Measurements from ENCODE around the gene PLXDC2. TPM values are rescaled to one million over a fixed set of nuclear protein-coding genes. Genes with fewer than 3 reads are reported as not detected.

Gene PLXDC2
- polyA plus RNA-seq, 1 of the 3 experiments (the other 2 are of a cell fraction), result 2.5 TPM

GRCh38 chr10:20237091-20237570, 420.9 kb downstream of the PLXDC2 start:
- H3F3A ChIP-seq (replicated peaks; ENCODE audit: insufficient read depth), result no peaks in the 10 kb centered on the region
- POLR2A ChIA-PET, result no interaction called here

DNA sequence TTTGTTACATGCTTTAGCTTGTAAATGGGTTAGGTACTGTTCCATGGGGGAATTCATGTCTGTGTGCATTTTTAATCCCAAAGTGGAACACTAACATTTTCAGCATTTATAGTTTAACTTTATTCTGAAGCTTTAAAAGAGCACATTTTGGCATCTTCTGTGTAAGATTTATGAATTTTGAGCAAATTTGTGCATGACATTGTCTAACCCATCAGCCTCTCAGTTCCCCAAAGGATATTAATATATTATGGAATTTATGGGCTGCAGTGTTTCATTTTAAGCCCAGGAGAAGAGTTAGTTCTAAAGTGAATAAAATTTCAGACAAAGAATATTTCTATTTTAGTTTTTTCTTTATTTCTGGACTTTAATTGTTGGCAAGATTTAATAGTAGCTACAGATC, 421.4 kb downstream of the PLXDC2 start:
- no peaks in the 10 kb centered on the region for H3F3A ChIP-seq (replicated peaks; ENCODE audit: insufficient read depth)
- H3K27ac ChIP-seq (ENCODE audit: low read depth in 2 of 2, low read length in 1 of 2), result no peak overlapping the region
- H2AFZ ChIP-seq (ENCODE audit: low read depth), result no peak overlapping the region
- no peak overlapping the region for H3K4me3 ChIP-seq (ENCODE audit: low read depth in 2 of 2, low read length in 1 of 2)
- TF ChIP-seq YY1 (IDR thresholded peaks at IDR 0.05; ENCODE audit: low read depth), result no peak
- no peak for TF ChIP-seq RFX5 (IDR thresholded peaks at IDR 0.05; ENCODE audit: low read length)
- TF ChIP-seq EP300 (IDR thresholded peaks at IDR 0.05; ENCODE audit: borderline replicate concordance in 1 of 2, low read depth in 1 of 2, low read length in 1 of 2), result no peak
- TF ChIP-seq, protein P1, sequence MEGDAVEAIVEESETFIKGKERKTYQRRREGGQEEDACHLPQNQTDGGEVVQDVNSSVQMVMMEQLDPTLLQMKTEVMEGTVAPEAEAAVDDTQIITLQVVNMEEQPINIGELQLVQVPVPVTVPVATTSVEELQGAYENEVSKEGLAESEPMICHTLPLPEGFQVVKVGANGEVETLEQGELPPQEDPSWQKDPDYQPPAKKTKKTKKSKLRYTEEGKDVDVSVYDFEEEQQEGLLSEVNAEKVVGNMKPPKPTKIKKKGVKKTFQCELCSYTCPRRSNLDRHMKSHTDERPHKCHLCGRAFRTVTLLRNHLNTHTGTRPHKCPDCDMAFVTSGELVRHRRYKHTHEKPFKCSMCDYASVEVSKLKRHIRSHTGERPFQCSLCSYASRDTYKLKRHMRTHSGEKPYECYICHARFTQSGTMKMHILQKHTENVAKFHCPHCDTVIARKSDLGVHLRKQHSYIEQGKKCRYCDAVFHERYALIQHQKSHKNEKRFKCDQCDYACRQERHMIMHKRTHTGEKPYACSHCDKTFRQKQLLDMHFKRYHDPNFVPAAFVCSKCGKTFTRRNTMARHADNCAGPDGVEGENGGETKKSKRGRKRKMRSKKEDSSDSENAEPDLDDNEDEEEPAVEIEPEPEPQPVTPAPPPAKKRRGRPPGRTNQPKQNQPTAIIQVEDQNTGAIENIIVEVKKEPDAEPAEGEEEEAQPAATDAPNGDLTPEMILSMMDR (IDR thresholded peaks at IDR 0.05), result no peak
- no peak for TF ChIP-seq MEF2A (IDR thresholded peaks at IDR 0.05; ENCODE audit: borderline replicate concordance, low read depth)
- TF ChIP-seq MAX (IDR thresholded peaks at IDR 0.05; ENCODE audit: low read depth), result no peak
- no peak for TF ChIP-seq RAD21 (IDR thresholded peaks at IDR 0.05; ENCODE audit: low read length)
- TF ChIP-seq ELF1 (IDR thresholded peaks at IDR 0.05), result no peak
- TF ChIP-seq FOSL2 (IDR thresholded peaks at IDR 0.05; ENCODE audit: borderline replicate concordance, low read depth), result no peak
- TF ChIP-seq, protein P2, sequence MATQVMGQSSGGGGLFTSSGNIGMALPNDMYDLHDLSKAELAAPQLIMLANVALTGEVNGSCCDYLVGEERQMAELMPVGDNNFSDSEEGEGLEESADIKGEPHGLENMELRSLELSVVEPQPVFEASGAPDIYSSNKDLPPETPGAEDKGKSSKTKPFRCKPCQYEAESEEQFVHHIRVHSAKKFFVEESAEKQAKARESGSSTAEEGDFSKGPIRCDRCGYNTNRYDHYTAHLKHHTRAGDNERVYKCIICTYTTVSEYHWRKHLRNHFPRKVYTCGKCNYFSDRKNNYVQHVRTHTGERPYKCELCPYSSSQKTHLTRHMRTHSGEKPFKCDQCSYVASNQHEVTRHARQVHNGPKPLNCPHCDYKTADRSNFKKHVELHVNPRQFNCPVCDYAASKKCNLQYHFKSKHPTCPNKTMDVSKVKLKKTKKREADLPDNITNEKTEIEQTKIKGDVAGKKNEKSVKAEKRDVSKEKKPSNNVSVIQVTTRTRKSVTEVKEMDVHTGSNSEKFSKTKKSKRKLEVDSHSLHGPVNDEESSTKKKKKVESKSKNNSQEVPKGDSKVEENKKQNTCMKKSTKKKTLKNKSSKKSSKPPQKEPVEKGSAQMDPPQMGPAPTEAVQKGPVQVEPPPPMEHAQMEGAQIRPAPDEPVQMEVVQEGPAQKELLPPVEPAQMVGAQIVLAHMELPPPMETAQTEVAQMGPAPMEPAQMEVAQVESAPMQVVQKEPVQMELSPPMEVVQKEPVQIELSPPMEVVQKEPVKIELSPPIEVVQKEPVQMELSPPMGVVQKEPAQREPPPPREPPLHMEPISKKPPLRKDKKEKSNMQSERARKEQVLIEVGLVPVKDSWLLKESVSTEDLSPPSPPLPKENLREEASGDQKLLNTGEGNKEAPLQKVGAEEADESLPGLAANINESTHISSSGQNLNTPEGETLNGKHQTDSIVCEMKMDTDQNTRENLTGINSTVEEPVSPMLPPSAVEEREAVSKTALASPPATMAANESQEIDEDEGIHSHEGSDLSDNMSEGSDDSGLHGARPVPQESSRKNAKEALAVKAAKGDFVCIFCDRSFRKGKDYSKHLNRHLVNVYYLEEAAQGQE (IDR thresholded peaks at IDR 0.05; ENCODE audit: low read depth, low read length), result no peak
- no peak for TF ChIP-seq RXRA (IDR thresholded peaks at IDR 0.05; ENCODE audit: borderline replicate concordance, low read depth)
- no peak for TF ChIP-seq GABPA (IDR thresholded peaks at IDR 0.05; ENCODE audit: low read depth)
- no peak for TF ChIP-seq TCF12 (IDR thresholded peaks at IDR 0.05)
- TF ChIP-seq SIN3A (IDR thresholded peaks at IDR 0.05; ENCODE audit: borderline replicate concordance, low read depth, low read length), result no peak
- TF ChIP-seq RCOR1 (IDR thresholded peaks at IDR 0.05; ENCODE audit: low read length), result no peak
- TF ChIP-seq SMC3 (IDR thresholded peaks at IDR 0.05; ENCODE audit: low read depth, low read length), result no peak
- TF ChIP-seq JUND (IDR thresholded peaks at IDR 0.05), result no peak
- no peak for TF ChIP-seq GATA2 (CRISPR knock-in tag; IDR thresholded peaks at IDR 0.05)
- no peak for TF ChIP-seq USF1 (IDR thresholded peaks at IDR 0.05; ENCODE audit: borderline replicate concordance, low read depth)
- H3K4me1 ChIP-seq (ENCODE audit: control insufficient read depth in 1 of 2, insufficient read depth in 2 of 2, low read depth in 1 of 2, low read length in 1 of 2), result no peaks in the 10 kb centered on the region
- H4K20me1 ChIP-seq (ENCODE audit: insufficient read depth), result no peaks in the 10 kb centered on the region
- H3K9me3 ChIP-seq, result no peaks in the 10 kb centered on the region
- H3K79me2 ChIP-seq (ENCODE audit: insufficient read depth), result no peaks in the 10 kb centered on the region
- no peak for DNase-seq
- no peaks in the 10 kb centered on the region for H3K9me2 ChIP-seq
- H3K36me3 ChIP-seq (replicated peaks in 1 of 2; ENCODE audit: control insufficient read depth in 1 of 2, insufficient read depth in 2 of 2, low read length in 1 of 2), result no peaks in the 10 kb centered on the region
- no peak overlapping the region for H3K4me2 ChIP-seq
- no peak overlapping the region for H3K9ac ChIP-seq
- H3K27me3 ChIP-seq (ENCODE audit: insufficient read depth), result no peaks in the 10 kb centered on the region
- ChIA-PET CTCF (no interaction called here), POLR2A (no interaction called here)

More at GRCh38 chr10:20237091-20237570, 420.9 kb downstream of the PLXDC2 start:
- CTCF ChIA-PET, result no interaction called here
- Histone ChIP-seq H3K4me3 (ENCODE audit: low read depth in 2 of 2, low read length in 1 of 2) (no peak overlapping the region), H3K4me1 (ENCODE audit: control insufficient read depth in 1 of 2, insufficient read depth in 2 of 2, low read depth in 1 of 2, low read length in 1 of 2) (no peaks in the 10 kb centered on the region), H4K20me1 (ENCODE audit: insufficient read depth) (no peaks in the 10 kb centered on the region), H3K36me3 (replicated peaks in 1 of 2; ENCODE audit: control insufficient read depth in 1 of 2, insufficient read depth in 2 of 2, low read length in 1 of 2) (no peaks in the 10 kb centered on the region), H3K79me2 (ENCODE audit: insufficient read depth) (no peaks in the 10 kb centered on the region), H3K27ac (ENCODE audit: low read depth in 2 of 2, low read length in 1 of 2) (no peak overlapping the region), H3K9me3 (no peaks in the 10 kb centered on the region), H3K9me2 (no peaks in the 10 kb centered on the region), H3K4me2 (no peak overlapping the region), H3K9ac (no peak overlapping the region), H3K27me3 (ENCODE audit: insufficient read depth) (no peaks in the 10 kb centered on the region), H2AFZ (ENCODE audit: low read depth) (no peak overlapping the region)
- 82% methylated on average over 2 of the region's 2 CpGs for WGBS (ENCODE audit: low lambda C conversion rate)
- TF ChIP-seq NFIC (IDR thresholded peaks at IDR 0.05; ENCODE audit: borderline replicate concordance), result no peak
- DNase-seq, result no peak

Measured in SK-N-SH (cell line).